WTC11 (cell line): ENCODE data around the gene RPUSD2.

Experiments
- ELF4 ChIP-seq: sonication (generic); formaldehyde crosslinking; IDR thresholded peaks from 2 replicates; pipeline ENCODE4 v1.8.1; 2022; ENCODE audit warnings: low read depth, mild to moderate bottlenecking, moderate library complexity, missing genetic modification reagents
- TF ChIP-seq, protein P1 (sequence below): sonication (generic); formaldehyde crosslinking; conservative IDR thresholded peaks from 2 replicates; pipeline ENCODE4 v1.8.1; 2022; ENCODE audit warnings: mild to moderate bottlenecking, missing genetic modification reagents
- TF ChIP-seq, protein P2 (sequence below): fragments of 200-600 bp; IDR thresholded peaks from 2 replicates; pipeline ENCODE4 v1.8.0; 2022; ENCODE audit warnings: antibody characterized with exemption

DNA sequence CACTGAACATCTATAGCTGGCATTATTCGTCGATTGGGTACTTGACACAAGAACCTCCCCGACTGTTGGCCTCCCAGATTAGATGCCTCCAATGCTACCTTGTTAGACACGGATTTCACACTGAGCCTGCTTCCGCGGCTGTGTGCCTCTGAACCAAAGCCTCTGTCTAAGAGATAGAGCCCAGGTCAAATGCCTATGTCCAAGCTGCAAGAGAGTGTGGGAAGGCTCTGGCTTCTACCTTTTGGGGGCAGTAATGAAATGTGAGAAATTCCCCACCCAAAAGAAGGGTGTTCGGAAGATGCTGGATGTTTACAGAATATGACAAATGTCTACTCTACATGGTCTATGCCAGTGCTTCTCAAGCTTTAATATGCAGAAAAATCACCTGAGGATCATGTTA is 2.0 kb upstream of the RPUSD2 start:
- TF ChIP-seq, protein P1, sequence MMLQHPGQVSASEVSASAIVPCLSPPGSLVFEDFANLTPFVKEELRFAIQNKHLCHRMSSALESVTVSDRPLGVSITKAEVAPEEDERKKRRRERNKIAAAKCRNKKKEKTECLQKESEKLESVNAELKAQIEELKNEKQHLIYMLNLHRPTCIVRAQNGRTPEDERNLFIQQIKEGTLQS, result no peak
- TF ChIP-seq, protein P2, sequence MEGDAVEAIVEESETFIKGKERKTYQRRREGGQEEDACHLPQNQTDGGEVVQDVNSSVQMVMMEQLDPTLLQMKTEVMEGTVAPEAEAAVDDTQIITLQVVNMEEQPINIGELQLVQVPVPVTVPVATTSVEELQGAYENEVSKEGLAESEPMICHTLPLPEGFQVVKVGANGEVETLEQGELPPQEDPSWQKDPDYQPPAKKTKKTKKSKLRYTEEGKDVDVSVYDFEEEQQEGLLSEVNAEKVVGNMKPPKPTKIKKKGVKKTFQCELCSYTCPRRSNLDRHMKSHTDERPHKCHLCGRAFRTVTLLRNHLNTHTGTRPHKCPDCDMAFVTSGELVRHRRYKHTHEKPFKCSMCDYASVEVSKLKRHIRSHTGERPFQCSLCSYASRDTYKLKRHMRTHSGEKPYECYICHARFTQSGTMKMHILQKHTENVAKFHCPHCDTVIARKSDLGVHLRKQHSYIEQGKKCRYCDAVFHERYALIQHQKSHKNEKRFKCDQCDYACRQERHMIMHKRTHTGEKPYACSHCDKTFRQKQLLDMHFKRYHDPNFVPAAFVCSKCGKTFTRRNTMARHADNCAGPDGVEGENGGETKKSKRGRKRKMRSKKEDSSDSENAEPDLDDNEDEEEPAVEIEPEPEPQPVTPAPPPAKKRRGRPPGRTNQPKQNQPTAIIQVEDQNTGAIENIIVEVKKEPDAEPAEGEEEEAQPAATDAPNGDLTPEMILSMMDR, result no peak
- TF ChIP-seq ELF4 (CRISPR knock-in tag), result no peak
